Endodermal cell (in vitro differentiated cells): ENCODE measurements around the gene SYNPO2. TPM values are rescaled to one million over a fixed set of nuclear protein-coding genes. Genes with fewer than 3 reads are reported as not detected.
A peak's percentile ranks its signal among the peaks of the same experiment; 100 is the strongest.

Source experiments
- DNase-seq: peaks from one replicate; pipeline ENCODE4 v3.0.0-alpha.2; 2017
- H3K27ac ChIP-seq: 2 replicates; pipeline ENCODE4 v1.5.1; 2013; ENCODE audit warnings: mild to moderate bottlenecking, low read depth, low read length, moderate library complexity
- H3K27me3 ChIP-seq: 2 replicates; pipeline ENCODE4 v1.6.1; 2013; ENCODE audit warnings: mild to moderate bottlenecking, low read length, moderate library complexity; ENCODE audit not compliant: insufficient read depth, control insufficient read depth, poor library complexity, severe bottlenecking
- H3K36me3 ChIP-seq: 2 replicates; pipeline ENCODE4 v1.7.0; 2013; ENCODE audit warnings: mild to moderate bottlenecking, low read length, moderate library complexity; ENCODE audit not compliant: control insufficient read depth, insufficient read depth
- H3K4me1 ChIP-seq: one replicate; pipeline ENCODE4 v1.7.0; 2013; ENCODE audit warnings: low read length; ENCODE audit not compliant: control insufficient read depth, insufficient read depth
- H3K4me3 ChIP-seq: 2 replicates; pipeline ENCODE4 v1.5.1; 2013; ENCODE audit warnings: mild to moderate bottlenecking, low read length, moderate library complexity
- H3K9ac ChIP-seq: 2 replicates; pipeline ENCODE4 v1.6.1; 2013; ENCODE audit warnings: mild to moderate bottlenecking, low read length, moderate library complexity; ENCODE audit not compliant: poor library complexity, severe bottlenecking; ENCODE audit errors: extremely low read depth
- H3K9me3 ChIP-seq: 2 replicates; pipeline ENCODE4 v1.6.1; 2013; ENCODE audit warnings: mild to moderate bottlenecking, low read length, moderate library complexity; ENCODE audit not compliant: control insufficient read depth
- H3K27ac Mint-ChIP-seq: 2 replicates; pipeline ENCODE4 v1.8.0; 2020; ENCODE audit warnings: mixed read lengths
- H3K27me3 Mint-ChIP-seq: 2 replicates; pipeline ENCODE4 v1.8.0; 2021; ENCODE audit warnings: mild to moderate bottlenecking, mixed read lengths; ENCODE audit not compliant: insufficient read depth
- H3K36me3 Mint-ChIP-seq: 2 replicates; pipeline ENCODE4 v1.8.0; 2020; ENCODE audit warnings: low read depth, mixed read lengths
- H3K4me1 Mint-ChIP-seq: 2 replicates; pipeline ENCODE4 v1.8.0; 2020; ENCODE audit warnings: mixed read lengths
- H3K4me3 Mint-ChIP-seq: 2 replicates; pipeline ENCODE4 v1.8.0; 2020; ENCODE audit warnings: mild to moderate bottlenecking, moderate library complexity, mixed read lengths
- H3K9me3 Mint-ChIP-seq: 2 replicates; pipeline ENCODE4 v1.8.0; 2020; ENCODE audit warnings: mild to moderate bottlenecking, mixed read lengths
- WGBS, 2 experiments: methylation state at CpG; one replicate each; pipeline versions ENCODE4 v1.1.5 to v1.1.7; 2013; ENCODE audit warnings: missing lambda C conversion rate in 2 of 2, mixed read lengths in 1 of 2; ENCODE audit not compliant: insufficient coverage in 1 of 2, insufficient read length in 1 of 2; 5-methylcytosine and 5-hydroxymethylcytosine counted together
- total RNA-seq, 2 donors: library from RNA; stranded (reverse); fragmentation: NEBNext Ultra II Directional in 1 of 2; extraction: Animal tissue kit (Norgen Biotek cat#: 25700) in 1 of 2; gene quantifications; 2 replicates in 1 of 2; 3 replicates in 1 of 2; pipeline ENCODE4 v1.2.1, GENCODE V29; 2021
- TF ChIP-seq, protein P1 (sequence below): fragments of 200-600 bp; sonication (generic); conservative IDR thresholded peaks from 2 replicates; pipeline ENCODE4 v1.5.0; 2021; ENCODE audit warnings: antibody characterized with exemption, mild to moderate bottlenecking

Gene SYNPO2
- total RNA-seq, 2 donors from 2014 or later = 0.09 to 0.37 TPM

DNA sequence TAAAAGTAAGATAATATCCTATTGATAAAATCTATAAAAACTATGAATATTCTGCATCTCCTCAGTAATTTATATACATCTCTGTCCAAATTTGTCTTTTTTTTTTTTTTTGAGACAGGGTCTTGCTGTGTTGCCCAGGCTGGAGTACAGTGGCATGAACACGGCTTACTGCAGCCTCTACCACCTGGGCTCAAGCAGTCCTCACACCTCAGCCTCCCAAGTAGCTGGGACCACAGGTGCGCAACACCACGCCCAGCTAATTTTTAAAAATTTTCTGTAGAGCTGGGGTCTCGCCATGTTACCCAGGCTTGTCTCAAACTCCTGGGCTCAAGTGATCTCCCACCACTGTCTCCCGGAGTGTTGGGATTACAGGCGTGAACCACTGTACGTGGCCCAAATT is 40.4 kb upstream of the SYNPO2 start:
- TF ChIP-seq, protein P1, sequence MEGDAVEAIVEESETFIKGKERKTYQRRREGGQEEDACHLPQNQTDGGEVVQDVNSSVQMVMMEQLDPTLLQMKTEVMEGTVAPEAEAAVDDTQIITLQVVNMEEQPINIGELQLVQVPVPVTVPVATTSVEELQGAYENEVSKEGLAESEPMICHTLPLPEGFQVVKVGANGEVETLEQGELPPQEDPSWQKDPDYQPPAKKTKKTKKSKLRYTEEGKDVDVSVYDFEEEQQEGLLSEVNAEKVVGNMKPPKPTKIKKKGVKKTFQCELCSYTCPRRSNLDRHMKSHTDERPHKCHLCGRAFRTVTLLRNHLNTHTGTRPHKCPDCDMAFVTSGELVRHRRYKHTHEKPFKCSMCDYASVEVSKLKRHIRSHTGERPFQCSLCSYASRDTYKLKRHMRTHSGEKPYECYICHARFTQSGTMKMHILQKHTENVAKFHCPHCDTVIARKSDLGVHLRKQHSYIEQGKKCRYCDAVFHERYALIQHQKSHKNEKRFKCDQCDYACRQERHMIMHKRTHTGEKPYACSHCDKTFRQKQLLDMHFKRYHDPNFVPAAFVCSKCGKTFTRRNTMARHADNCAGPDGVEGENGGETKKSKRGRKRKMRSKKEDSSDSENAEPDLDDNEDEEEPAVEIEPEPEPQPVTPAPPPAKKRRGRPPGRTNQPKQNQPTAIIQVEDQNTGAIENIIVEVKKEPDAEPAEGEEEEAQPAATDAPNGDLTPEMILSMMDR = no peak
- no peaks in the 10 kb centered on the region for H3K9me3 ChIP-seq
- Mint-ChIP-seq H3K27ac (no peak overlapping the region), H3K4me3 (no peak overlapping the region), H3K36me3 (no peaks in the 10 kb centered on the region), H3K27me3 (no peaks in the 10 kb centered on the region), H3K9me3 (no peaks in the 10 kb centered on the region), H3K4me1 (peaks cover 37% of the 10 kb centered on the region)
- DNase-seq = no peak
- no peak overlapping the region for H3K9ac ChIP-seq
- WGBS, 2 experiments = 90 to 91% methylated on average over 6 to 7 of the region's 7 CpGs
- no peaks in the 10 kb centered on the region for H3K36me3 ChIP-seq
- no peak overlapping the region for H3K27ac ChIP-seq
- H3K27me3 ChIP-seq = no peaks in the 10 kb centered on the region
- H3K4me3 ChIP-seq = no peak overlapping the region
- peaks cover 5% of the 10 kb centered on the region for H3K4me1 ChIP-seq

GRCh38 chr4:118848901-118849300 is 39.8 kb upstream of the SYNPO2 start:
- H3K27me3 Mint-ChIP-seq = no peaks in the 10 kb centered on the region
- Histone ChIP-seq H3K9me3 (no peaks in the 10 kb centered on the region), H3K27ac (no peak overlapping the region), H3K4me1 (peaks cover 5% of the 10 kb centered on the region), H3K27me3 (no peaks in the 10 kb centered on the region), H3K4me3 (no peak overlapping the region), H3K9ac (no peak overlapping the region), H3K36me3 (no peaks in the 10 kb centered on the region)
- H3K27ac Mint-ChIP-seq = no peak overlapping the region
- peaks cover 38% of the 10 kb centered on the region for H3K4me1 Mint-ChIP-seq
- no peak overlapping the region for H3K4me3 Mint-ChIP-seq
- H3K36me3 Mint-ChIP-seq = no peaks in the 10 kb centered on the region
- no peak for DNase-seq
- H3K9me3 Mint-ChIP-seq = no peaks in the 10 kb centered on the region
- TF ChIP-seq, protein P1 = no peak

DNA sequence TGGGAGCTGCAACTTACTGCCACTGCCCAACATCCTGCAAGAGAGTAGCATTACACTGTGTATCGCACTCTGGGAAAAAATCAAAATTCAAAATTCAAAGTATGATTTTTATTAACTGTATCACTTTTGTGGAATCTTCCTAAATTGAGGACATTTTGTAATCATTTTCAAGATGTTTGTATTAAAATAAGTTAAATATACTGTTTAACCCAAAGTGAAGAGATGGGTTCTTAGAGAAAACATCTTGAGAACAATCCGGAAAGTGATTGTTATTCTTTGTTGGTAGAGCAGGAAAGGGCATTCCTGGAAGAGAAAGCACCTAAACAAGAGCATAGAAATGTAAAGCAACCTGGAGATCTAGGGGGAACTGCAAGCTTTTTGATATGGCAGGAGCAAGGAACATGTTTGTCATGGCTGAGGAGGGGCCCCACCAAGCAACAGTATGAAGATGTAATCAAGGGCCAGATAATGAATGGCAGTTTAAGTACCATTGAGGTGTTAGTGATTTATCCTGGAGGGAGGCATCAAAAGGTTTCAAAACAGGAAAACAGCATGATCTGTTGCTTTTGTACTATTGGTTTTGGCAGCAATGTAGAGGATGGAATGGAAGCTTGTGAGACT is 38.7 kb upstream of the SYNPO2 start:
- Histone ChIP-seq H3K27ac (no peak overlapping the region), H3K4me3 (peak overlapping the region; percentile 41), H3K9me3 (no peaks in the 10 kb centered on the region), H3K4me1 (peaks cover 5% of the 10 kb centered on the region), H3K36me3 (no peaks in the 10 kb centered on the region), H3K27me3 (no peaks in the 10 kb centered on the region), H3K9ac (no peak overlapping the region)
- Mint-ChIP-seq H3K4me1 (peaks cover 38% of the 10 kb centered on the region), H3K4me3 (peak overlapping the region; percentile 57), H3K36me3 (no peaks in the 10 kb centered on the region), H3K27ac (peak overlapping the region; percentile 25), H3K9me3 (no peaks in the 10 kb centered on the region), H3K27me3 (no peaks in the 10 kb centered on the region)
- DNase-seq = peak; percentile 75
- TF ChIP-seq, protein P1 = no peak
- 14 to 34% methylated on average over 1 to 2 of the region's 2 CpGs for WGBS, 2 experiments
